Measurements from ENCODE around the gene GEMIN8. TPM values are rescaled to one million over a fixed set of nuclear protein-coding genes. Genes with fewer than 3 reads are reported as not detected.

The GEMIN8 gene
- total and polyA plus RNA-seq, 5 donors from 2014 or later: 16.5 to 37.9 (median 27.7) TPM

- H3K4me3 ChIP-seq (ENCODE audit: low read depth, low read length): no peak overlapping the region
- no peaks in the 10 kb centered on the region for H3K36me3 ChIP-seq (ENCODE audit: control insufficient read depth, insufficient read depth, low read length)
- no peak overlapping the region for H3K27ac ChIP-seq (ENCODE audit: insufficient read depth, low read length, poor library complexity, severe bottlenecking)
- no peak overlapping the region for H3K27ac Mint-ChIP-seq
- no peak overlapping the region for H3K4me3 Mint-ChIP-seq
- no peaks in the 10 kb centered on the region for H3K9me3 ChIP-seq (ENCODE audit: control insufficient read depth in 2 of 2, low read length in 2 of 2)
- no peak for ATAC-seq (ENCODE audit: low read depth in 2 of 2)
- H3K9me3 Mint-ChIP-seq: no peaks in the 10 kb centered on the region
- H3K36me3 Mint-ChIP-seq: peaks cover 19% of the 10 kb centered on the region
- H3K4me1 ChIP-seq (ENCODE audit: control insufficient read depth, insufficient read depth, low read length, poor library complexity, severe bottlenecking): no peaks in the 10 kb centered on the region
- no peak for DNase-seq
- no peaks in the 10 kb centered on the region for H3K4me1 Mint-ChIP-seq
- peaks cover 2% of the 10 kb centered on the region for H3K27me3 Mint-ChIP-seq
- H3K27me3 ChIP-seq (ENCODE audit: control insufficient read depth, insufficient read depth, low read length): no peaks in the 10 kb centered on the region
These were observed 35.1 kb downstream of the GEMIN8 start for GRCh38 chrX:13994536-13995080.

- no peaks in the 10 kb centered on the region for H3K27me3 ChIP-seq (ENCODE audit: control insufficient read depth, insufficient read depth, low read length)
- H3K4me3 Mint-ChIP-seq: no peak overlapping the region
- no peak overlapping the region for H3K27ac ChIP-seq (ENCODE audit: insufficient read depth, low read length, poor library complexity, severe bottlenecking)
- no peaks in the 10 kb centered on the region for H3K9me3 Mint-ChIP-seq
- no peak overlapping the region for H3K27ac Mint-ChIP-seq
- ATAC-seq (ENCODE audit: low read depth in 2 of 2) (no peak), DNase-seq (no peak)
- H3K36me3 ChIP-seq (ENCODE audit: control insufficient read depth, insufficient read depth, low read length): no peaks in the 10 kb centered on the region
- H3K4me3 ChIP-seq (ENCODE audit: low read depth, low read length): no peak overlapping the region
- no peaks in the 10 kb centered on the region for H3K4me1 ChIP-seq (ENCODE audit: control insufficient read depth, insufficient read depth, low read length, poor library complexity, severe bottlenecking)
- no peaks in the 10 kb centered on the region for H3K4me1 Mint-ChIP-seq
- H3K9me3 ChIP-seq (ENCODE audit: control insufficient read depth in 2 of 2, low read length in 2 of 2): no peaks in the 10 kb centered on the region
- H3K27me3 Mint-ChIP-seq: no peaks in the 10 kb centered on the region
- H3K36me3 Mint-ChIP-seq: peaks cover 18% of the 10 kb centered on the region
These were observed 35.6 kb downstream of the GEMIN8 start for GRCh38 chrX:13994104-13994503.

GRCh38 chrX:13990126-13990800, 39.4 kb downstream of the GEMIN8 start:
- Mint-ChIP-seq H3K27ac (no peak overlapping the region), H3K9me3 (no peaks in the 10 kb centered on the region), H3K4me1 (peaks cover 0 to 5% (median 0%) of the 10 kb centered on the region in 4 donors), H3K36me3 (peaks cover 16% of the 10 kb centered on the region), H3K4me3 (no peak overlapping the region), H3K27me3 (peaks cover 4% of the 10 kb centered on the region)
- Histone ChIP-seq H3K9me3 (ENCODE audit: control insufficient read depth in 2 of 2, low read length in 2 of 2) (no peaks in the 10 kb centered on the region), H3K4me1 (ENCODE audit: control insufficient read depth, insufficient read depth, low read length, poor library complexity, severe bottlenecking) (no peaks in the 10 kb centered on the region), H3K4me3 (ENCODE audit: low read depth, low read length) (no peak overlapping the region), H3K36me3 (ENCODE audit: control insufficient read depth, insufficient read depth, low read length) (no peaks in the 10 kb centered on the region), H3K27me3 (ENCODE audit: control insufficient read depth, insufficient read depth, low read length) (no peaks in the 10 kb centered on the region), H3K27ac (ENCODE audit: insufficient read depth, low read length, poor library complexity, severe bottlenecking) (no peak overlapping the region)
- no peak for DNase-seq
- ATAC-seq (ENCODE audit: low read depth in 2 of 2): no peak

GRCh38 chrX:13985697-13986435, 43.8 kb downstream of the GEMIN8 start:
- Mint-ChIP-seq H3K27me3 (peaks cover 4% of the 10 kb centered on the region), H3K9me3 (peaks cover 0 to 2% (median 0%) of the 10 kb centered on the region in 7 donors), H3K27ac (no peak overlapping the region), H3K4me3 (no peak overlapping the region), H3K36me3 (peaks cover 8% of the 10 kb centered on the region), H3K4me1 (peaks cover 0 to 5% (median 0%) of the 10 kb centered on the region in 4 donors)
- DNase-seq (peak in 1 of 3 donors; percentile 21), ATAC-seq (ENCODE audit: low read depth in 2 of 2) (no peak)
- no peak overlapping the region for H3K4me3 ChIP-seq (ENCODE audit: low read depth, low read length)
- no peaks in the 10 kb centered on the region for H3K36me3 ChIP-seq (ENCODE audit: control insufficient read depth, insufficient read depth, low read length)
- no peak overlapping the region for H3K27ac ChIP-seq (ENCODE audit: insufficient read depth, low read length, poor library complexity, severe bottlenecking)
- H3K9me3 ChIP-seq (ENCODE audit: control insufficient read depth in 2 of 2, low read length in 2 of 2): no peaks in the 10 kb centered on the region
- no peaks in the 10 kb centered on the region for H3K4me1 ChIP-seq (ENCODE audit: control insufficient read depth, insufficient read depth, low read length, poor library complexity, severe bottlenecking)
- no peaks in the 10 kb centered on the region for H3K27me3 ChIP-seq (ENCODE audit: control insufficient read depth, insufficient read depth, low read length)

GRCh38 chrX:13983734-13984133, 46.0 kb downstream of the GEMIN8 start:
- peaks cover 4% of the 10 kb centered on the region for H3K27me3 Mint-ChIP-seq
- H3K27ac ChIP-seq (ENCODE audit: insufficient read depth, low read length, poor library complexity, severe bottlenecking): no peak overlapping the region

GRCh38 chrX:13968198-13968597, 61.5 kb downstream of the GEMIN8 start:
- Histone ChIP-seq H3K27me3 (ENCODE audit: control insufficient read depth, insufficient read depth, low read length) (no peaks in the 10 kb centered on the region), H3K36me3 (ENCODE audit: control insufficient read depth, insufficient read depth, low read length) (no peaks in the 10 kb centered on the region), H3K4me3 (ENCODE audit: low read depth, low read length) (no peak overlapping the region), H3K9me3 (ENCODE audit: control insufficient read depth in 2 of 2, low read length in 2 of 2) (no peaks in the 10 kb centered on the region), H3K4me1 (ENCODE audit: control insufficient read depth, insufficient read depth, low read length, poor library complexity, severe bottlenecking) (no peaks in the 10 kb centered on the region), H3K27ac (ENCODE audit: insufficient read depth, low read length, poor library complexity, severe bottlenecking) (no peak overlapping the region)
- ATAC-seq (ENCODE audit: low read depth in 2 of 2) (no peak), DNase-seq (no peak)
- no peak overlapping the region for H3K27ac Mint-ChIP-seq
- no peaks in the 10 kb centered on the region for H3K27me3 Mint-ChIP-seq
- H3K9me3 Mint-ChIP-seq: peaks cover 0 to 1% (median 0%) of the 10 kb centered on the region in 7 donors
- H3K4me3 Mint-ChIP-seq: no peak overlapping the region
- no peaks in the 10 kb centered on the region for H3K4me1 Mint-ChIP-seq
- no peaks in the 10 kb centered on the region for H3K36me3 Mint-ChIP-seq

More at GRCh38 chrX:13983734-13984133, 46.0 kb downstream of the GEMIN8 start:
- peaks cover 0 to 2% (median 0%) of the 10 kb centered on the region in 7 donors for H3K9me3 Mint-ChIP-seq
- Histone ChIP-seq H3K27me3 (ENCODE audit: control insufficient read depth, insufficient read depth, low read length) (no peaks in the 10 kb centered on the region), H3K36me3 (ENCODE audit: control insufficient read depth, insufficient read depth, low read length) (no peaks in the 10 kb centered on the region), H3K9me3 (ENCODE audit: control insufficient read depth in 2 of 2, low read length in 2 of 2) (no peaks in the 10 kb centered on the region), H3K4me1 (ENCODE audit: control insufficient read depth, insufficient read depth, low read length, poor library complexity, severe bottlenecking) (no peaks in the 10 kb centered on the region), H3K4me3 (ENCODE audit: low read depth, low read length) (no peak overlapping the region)
- H3K4me3 Mint-ChIP-seq: no peak overlapping the region
- ATAC-seq (ENCODE audit: low read depth in 2 of 2) (no peak), DNase-seq (no peak)
- peaks cover 0 to 5% (median 0%) of the 10 kb centered on the region in 4 donors for H3K4me1 Mint-ChIP-seq
- no peak overlapping the region for H3K27ac Mint-ChIP-seq
- peaks cover 8% of the 10 kb centered on the region for H3K36me3 Mint-ChIP-seq

- H3K4me3 ChIP-seq (ENCODE audit: low read depth, low read length): no peak overlapping the region
- H3K36me3 Mint-ChIP-seq: no peaks in the 10 kb centered on the region
These were observed 62.1 kb downstream of the GEMIN8 start for GRCh38 chrX:13967636-13968035.

More at GRCh38 chrX:13967636-13968035, 62.1 kb downstream of the GEMIN8 start:
- no peak overlapping the region for H3K27ac ChIP-seq (ENCODE audit: insufficient read depth, low read length, poor library complexity, severe bottlenecking)
- no peaks in the 10 kb centered on the region for H3K36me3 ChIP-seq (ENCODE audit: control insufficient read depth, insufficient read depth, low read length)
- ATAC-seq (ENCODE audit: low read depth in 2 of 2) (no peak), DNase-seq (no peak)
- H3K4me1 Mint-ChIP-seq: no peaks in the 10 kb centered on the region
- peaks cover 0 to 1% (median 0%) of the 10 kb centered on the region in 7 donors for H3K9me3 Mint-ChIP-seq
- no peaks in the 10 kb centered on the region for H3K4me1 ChIP-seq (ENCODE audit: control insufficient read depth, insufficient read depth, low read length, poor library complexity, severe bottlenecking)
- no peaks in the 10 kb centered on the region for H3K27me3 Mint-ChIP-seq
- no peak overlapping the region for H3K4me3 Mint-ChIP-seq
- no peaks in the 10 kb centered on the region for H3K27me3 ChIP-seq (ENCODE audit: control insufficient read depth, insufficient read depth, low read length)
- H3K9me3 ChIP-seq (ENCODE audit: control insufficient read depth in 2 of 2, low read length in 2 of 2): no peaks in the 10 kb centered on the region
- H3K27ac Mint-ChIP-seq: no peak overlapping the region

Data from CD4-positive, CD25-positive, alpha-beta regulatory T cell (primary cell).